Measurements from ENCODE around the gene CLRN2. TPM values are rescaled to one million over a fixed set of nuclear protein-coding genes. Genes with fewer than 3 reads are reported as not detected.
A peak's percentile ranks its signal among the peaks of the same experiment; 100 is the strongest.
"Not testable (repeated sequence)": the region's sequence is repeated elsewhere in the genome, so short reads cannot be mapped to it uniquely, and the experiment has no call there.

CLRN2 gene
- total RNA-seq, 1 experiment from 2014 or later = not detected

GRCh38 chr4:17535242-17535641, 20.3 kb downstream of the CLRN2 start (continued):
- TF ChIP-seq REST (IDR thresholded peaks at IDR 0.05; ENCODE audit: low read depth) (no peak), ZFX (IDR thresholded peaks at IDR 0.05) (no peak), ZNF274 (IDR thresholded peaks at IDR 0.05; ENCODE audit: low read depth, low read length) (no peak), ATF3 (IDR thresholded peaks at IDR 0.05) (no peak), ELF1 (IDR thresholded peaks at IDR 0.05; ENCODE audit: borderline replicate concordance, low read depth) (no peak), EGR1 (IDR thresholded peaks at IDR 0.05; ENCODE audit: low read depth) (no peak), JUND (IDR thresholded peaks at IDR 0.05) (no peak), POLR2A (IDR thresholded peaks at IDR 0.05; ENCODE audit: borderline replicate concordance, extremely low read depth, insufficient read depth, insufficient read length) (no peak), CBX3 (IDR thresholded peaks at IDR 0.05; ENCODE audit: low read depth) (no peak), FOSL1 (IDR thresholded peaks at IDR 0.05; ENCODE audit: low read depth) (no peak), RAD21 (IDR thresholded peaks at IDR 0.05; ENCODE audit: low read depth) (no peak)

GRCh38 chr4:17535906-17536305, 20.9 kb downstream of the CLRN2 start:
- Histone ChIP-seq H3K4me3 (replicated peaks in 1 of 2; ENCODE audit: low read depth in 1 of 2, low read length in 2 of 2) (no peak overlapping the region), H3K36me3 (ENCODE audit: control insufficient read depth in 1 of 2, insufficient read depth in 2 of 2, low read length in 2 of 2) (no peaks in the 10 kb centered on the region), H4K20me1 (ENCODE audit: insufficient read depth) (no peaks in the 10 kb centered on the region), H3K4me2 (ENCODE audit: low read length) (no peak overlapping the region), H2AFZ (ENCODE audit: low read depth, low read length, poor library complexity, severe bottlenecking) (no peak overlapping the region), H3K4me1 (ENCODE audit: control insufficient read depth in 1 of 2, insufficient read depth in 2 of 2, low read length in 2 of 2) (no peaks in the 10 kb centered on the region), H3K9me2 (ENCODE audit: insufficient read depth) (no peaks in the 10 kb centered on the region), H3K79me2 (ENCODE audit: insufficient read depth, low read length) (no peaks in the 10 kb centered on the region), H3K27ac (ENCODE audit: low read depth, low read length) (no peak overlapping the region), H3K9me3 (ENCODE audit: control insufficient read depth in 1 of 2, insufficient read depth in 1 of 2, low read depth in 1 of 2, low read length in 2 of 2) (no peaks in the 10 kb centered on the region), H3K27me3 (ENCODE audit: insufficient read depth, low read length) (no peaks in the 10 kb centered on the region), H3K9ac (ENCODE audit: low read length) (no peak overlapping the region)
- DNase-seq (ENCODE audit: low read depth, low spot score) = peak; percentile 19
- intact Hi-C loops (cut with micrococcal nuclease) = no loop called here
- RAD21 ChIA-PET (ENCODE audit: low non-redundant PET in 1 of 2, low total read pairs in 2 of 2, uncharacterized antibody in 2 of 2, unreplicated experiment in 2 of 2) = no interaction called here
- CTCF ChIA-PET = interaction anchor here (1.2 kb wide), 1 partner anchor 13 kb away, joined by 3 read pairs; no protein-coding TSS in a partner anchor
- no TSS peak for BruUV-seq (replicated peaks)
- POLR2A ChIA-PET = no interaction called here
- no peak for TF ChIP-seq EZH2phosphoT487 (IDR thresholded peaks at IDR 0.05; ENCODE audit: borderline replicate concordance)
- no peak for TF ChIP-seq TCF7L2 (IDR thresholded peaks at IDR 0.05; ENCODE audit: borderline replicate concordance, extremely low read depth, insufficient read depth, insufficient read length)
- TF ChIP-seq CEBPB (IDR thresholded peaks at IDR 0.05; ENCODE audit: low read depth) = no peak
- TF ChIP-seq YY1 (IDR thresholded peaks at IDR 0.05; ENCODE audit: extremely low read depth, insufficient replicate concordance, low read depth, low read length) = no peak
- TF ChIP-seq POLR2A (IDR thresholded peaks at IDR 0.05; ENCODE audit: borderline replicate concordance, extremely low read depth, insufficient read depth, insufficient read length) = no peak
- peak; percentile 69 for ATAC-seq

- DNase-seq (ENCODE audit: low read depth, low spot score); RAD21 ChIA-PET (ENCODE audit: low non-redundant PET in 1 of 2, low total read pairs in 2 of 2, uncharacterized antibody in 2 of 2, unreplicated experiment in 2 of 2); POLR2A ChIA-PET; ATAC-seq; CTCF ChIA-PET; H3K9me3 ChIP-seq (ENCODE audit: control insufficient read depth in 1 of 2, insufficient read depth in 1 of 2, low read depth in 1 of 2, low read length in 2 of 2); BruUV-seq (replicated peaks); H3K9me2 ChIP-seq (ENCODE audit: insufficient read depth); H3K4me2 ChIP-seq (ENCODE audit: low read length); H3K4me3 ChIP-seq (replicated peaks in 1 of 2; ENCODE audit: low read depth in 1 of 2, low read length in 2 of 2); H3K36me3 ChIP-seq (ENCODE audit: control insufficient read depth in 1 of 2, insufficient read depth in 2 of 2, low read length in 2 of 2); H3K9ac ChIP-seq (ENCODE audit: low read length); H3K4me1 ChIP-seq (ENCODE audit: control insufficient read depth in 1 of 2, insufficient read depth in 2 of 2, low read length in 2 of 2); H3K79me2 ChIP-seq (ENCODE audit: insufficient read depth, low read length); H4K20me1 ChIP-seq (ENCODE audit: insufficient read depth); H3K27ac ChIP-seq (ENCODE audit: low read depth, low read length); H3K27me3 ChIP-seq (ENCODE audit: insufficient read depth, low read length); intact Hi-C loops (cut with micrococcal nuclease); H2AFZ ChIP-seq (ENCODE audit: low read depth, low read length, poor library complexity, severe bottlenecking): not testable (repeated sequence)
Measured at GRCh38 chr4:17537060-17537459, 22.1 kb downstream of the CLRN2 start.

All from HCT116 (cell line).